GM21515 (cell line): Measurements from ENCODE around the gene FHOD3.

ENCODE experiments used
- ATAC-seq: cut with Tn5 transposase; IDR thresholded peaks from one replicate; pipeline ENCODE4 v1.9.1; 2021; ENCODE audit not compliant: unreplicated experiment

Gene FHOD3

DNA sequence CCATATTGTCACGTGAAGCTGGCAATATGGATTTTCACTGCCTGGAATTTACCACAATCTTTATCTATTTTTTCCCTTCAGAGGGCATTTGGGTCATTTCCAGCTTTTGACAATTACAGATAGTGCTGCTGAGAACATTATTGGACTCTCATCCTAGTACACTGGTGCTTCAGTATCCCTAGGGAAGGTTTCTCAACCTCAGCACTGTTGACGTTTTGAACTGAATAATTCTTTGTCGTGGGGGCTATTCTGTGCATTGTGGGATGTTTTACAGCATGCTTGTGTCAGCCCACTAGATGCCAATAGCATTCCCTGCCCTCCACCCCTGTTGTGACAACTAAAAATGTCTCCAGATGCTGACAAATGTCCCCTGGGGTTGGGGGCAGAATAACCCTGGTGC lies 345.5 kb downstream of the FHOD3 start:
- no peak for ATAC-seq

DNA sequence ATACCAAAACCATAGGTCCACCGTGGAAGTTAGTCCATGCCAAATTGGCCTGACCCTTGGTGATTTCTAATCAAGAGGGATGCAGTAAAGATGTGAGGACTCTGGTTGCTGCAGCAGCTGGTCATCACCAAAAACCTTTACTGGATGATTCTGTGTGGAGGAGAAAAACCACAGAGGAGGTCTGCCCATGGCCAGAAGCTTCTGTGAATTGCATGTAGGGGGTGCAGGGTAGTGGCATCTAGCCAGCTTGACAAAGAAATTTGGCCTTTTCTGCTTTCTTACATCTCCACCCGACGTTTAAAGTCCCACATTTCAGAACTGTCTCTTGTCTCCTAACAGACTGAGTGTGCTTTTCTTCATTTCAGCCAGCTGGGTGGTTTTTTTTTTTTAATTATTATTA lies 351.3 kb downstream of the FHOD3 start:
- no peak for ATAC-seq

DNA sequence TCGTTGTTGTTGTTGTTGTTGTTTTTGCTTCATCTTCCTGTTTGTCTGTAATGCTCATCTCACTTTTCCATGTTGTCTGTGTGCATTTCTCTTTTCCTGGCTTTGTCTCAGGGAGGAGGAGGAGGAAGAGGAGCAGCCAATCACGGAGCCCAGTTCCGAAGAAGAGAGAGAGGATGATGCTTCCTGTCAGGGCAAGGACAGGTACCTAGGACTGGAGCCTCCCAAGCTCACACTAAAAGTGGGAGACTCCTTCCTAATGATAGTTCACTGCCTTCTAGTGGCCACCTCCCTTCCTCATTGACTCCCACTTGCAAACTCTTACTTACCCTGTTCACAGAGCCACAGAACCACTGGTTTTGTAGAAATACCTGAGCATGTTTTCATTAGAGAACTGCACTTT lies 351.7 kb downstream of the FHOD3 start:
- ATAC-seq, result no peak

DNA sequence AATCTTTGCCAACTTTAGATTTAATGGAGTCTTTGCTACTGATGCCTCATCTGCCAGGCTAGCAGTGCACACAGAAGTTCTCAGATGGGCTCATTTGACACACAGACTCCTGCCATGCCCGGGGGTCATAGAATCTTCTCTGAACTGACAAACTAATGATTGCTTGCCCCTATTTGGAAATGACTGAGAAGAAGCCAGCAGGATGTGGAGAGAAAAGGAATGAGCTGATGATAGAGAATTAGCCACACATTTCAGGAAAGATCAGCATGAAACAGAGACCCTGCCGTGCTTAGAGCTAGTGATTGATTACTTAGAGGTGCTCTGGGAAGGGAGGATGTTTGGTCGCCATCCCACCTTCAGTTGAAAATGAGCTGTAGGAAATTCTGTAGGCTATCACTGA lies 352.8 kb downstream of the FHOD3 start:
- ATAC-seq, result no peak

DNA sequence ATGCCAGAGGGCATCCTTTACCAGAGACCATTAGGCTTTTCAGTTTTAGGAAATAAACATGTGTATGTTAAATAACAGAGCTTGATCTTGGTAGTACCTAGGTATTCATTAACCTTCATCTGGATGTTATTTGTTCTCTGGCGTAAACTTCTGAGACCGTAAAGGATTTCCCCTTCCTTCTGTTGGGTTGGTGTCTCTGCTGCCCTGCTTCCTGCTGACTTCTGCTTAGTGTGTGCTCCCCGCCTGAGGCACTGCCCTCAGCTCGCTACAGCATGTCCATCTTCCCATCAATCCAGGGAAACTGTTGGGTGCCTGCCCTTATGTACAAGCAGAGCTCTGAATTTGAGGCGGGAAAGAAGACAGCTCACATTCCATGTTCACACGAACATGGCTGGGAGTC lies 353.4 kb downstream of the FHOD3 start:
- no peak for ATAC-seq

DNA sequence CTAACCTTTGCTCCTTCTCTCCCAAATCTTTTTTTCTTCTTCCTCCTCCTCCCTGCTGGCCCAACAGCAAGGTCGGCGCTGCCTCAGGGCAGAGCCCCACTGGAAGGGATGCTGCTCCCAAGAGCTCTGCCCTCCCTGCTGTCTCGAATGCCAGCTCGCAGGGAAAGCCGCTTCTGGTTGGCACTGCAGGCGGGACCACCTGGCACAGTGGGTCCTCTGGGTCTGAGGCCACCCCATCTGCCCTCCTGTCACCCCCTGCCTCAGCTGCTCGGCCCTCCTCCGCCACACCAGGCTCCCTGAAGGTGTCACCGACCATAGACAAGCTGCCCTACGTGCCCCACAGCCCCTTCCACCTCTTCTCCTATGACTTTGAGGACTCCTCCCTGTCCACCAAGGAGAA lies 355.0 kb downstream of the FHOD3 start:
- ATAC-seq, result no peak

DNA sequence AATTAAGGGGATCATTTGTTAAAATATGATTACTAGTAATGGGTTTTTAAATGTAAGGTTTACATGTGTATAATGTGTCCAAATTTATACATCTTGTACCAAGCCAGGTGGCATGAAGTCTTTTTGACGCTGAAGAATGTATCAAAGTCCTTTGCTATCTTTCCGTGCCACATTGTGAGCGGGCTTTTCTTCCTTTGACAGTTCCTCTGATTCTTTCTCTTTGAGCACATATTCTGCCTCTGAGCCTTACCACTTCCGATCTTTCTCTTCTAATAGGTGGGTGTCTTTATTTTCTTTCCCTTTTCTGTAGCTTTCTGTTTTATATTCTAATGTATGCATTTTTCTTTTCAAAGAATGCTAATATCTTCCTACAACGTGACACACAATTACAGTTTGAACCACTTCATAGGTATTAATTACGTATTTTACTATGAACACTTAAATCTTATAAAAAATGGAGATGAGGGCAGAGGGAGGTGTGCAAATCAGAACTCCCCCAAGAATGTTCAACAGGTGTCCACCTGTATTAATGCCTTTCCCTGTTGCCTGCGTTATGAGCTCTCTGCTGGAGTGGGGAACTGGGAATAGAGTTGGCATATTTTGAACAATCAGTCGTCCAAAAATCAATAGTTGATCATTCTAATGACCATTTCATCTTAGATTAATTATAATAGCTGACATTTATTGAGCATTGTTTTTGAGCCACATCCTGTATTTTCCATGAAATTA lies 355.8 kb downstream of the FHOD3 start:
- ATAC-seq, result no peak

DNA sequence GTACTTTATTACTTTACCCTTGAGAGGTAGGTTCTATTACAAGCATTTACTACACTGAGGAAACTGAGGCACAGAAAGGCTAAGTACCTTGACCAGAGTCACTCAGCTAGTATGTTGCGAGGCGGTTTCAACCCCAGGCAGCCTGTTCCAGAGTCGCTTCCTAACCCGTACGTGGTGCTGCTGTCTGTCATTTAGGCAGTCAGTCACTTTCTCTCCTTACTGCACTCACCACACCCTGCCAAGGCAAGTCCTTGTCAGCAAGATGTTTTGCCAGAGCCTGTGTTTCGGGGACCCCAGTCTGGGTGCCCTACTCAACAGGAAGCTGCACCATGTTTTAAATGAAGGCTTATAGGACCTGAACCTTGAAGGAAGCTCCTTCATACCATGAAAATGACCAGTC lies 356.4 kb downstream of the FHOD3 start:
- ATAC-seq, result no peak

DNA sequence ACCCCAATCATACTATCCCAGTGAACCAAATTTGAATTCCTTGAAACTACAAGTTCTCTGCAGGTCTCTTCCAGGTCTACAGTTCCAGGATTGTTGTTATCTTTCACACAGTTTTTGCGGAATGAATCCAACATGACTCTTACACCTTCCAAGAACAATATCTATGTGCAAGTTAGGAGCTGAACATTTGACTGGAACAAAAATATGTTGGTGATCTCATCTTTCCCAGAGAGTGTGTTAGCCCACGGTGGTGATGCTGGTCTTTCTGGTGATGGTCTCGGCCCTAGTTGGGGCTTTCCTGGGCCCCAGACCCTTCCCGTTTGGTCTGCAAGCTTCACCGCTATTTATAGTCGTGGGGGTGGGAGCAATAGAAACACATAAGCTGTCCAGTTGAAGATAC lies 357.6 kb downstream of the FHOD3 start:
- ATAC-seq, result no peak

DNA sequence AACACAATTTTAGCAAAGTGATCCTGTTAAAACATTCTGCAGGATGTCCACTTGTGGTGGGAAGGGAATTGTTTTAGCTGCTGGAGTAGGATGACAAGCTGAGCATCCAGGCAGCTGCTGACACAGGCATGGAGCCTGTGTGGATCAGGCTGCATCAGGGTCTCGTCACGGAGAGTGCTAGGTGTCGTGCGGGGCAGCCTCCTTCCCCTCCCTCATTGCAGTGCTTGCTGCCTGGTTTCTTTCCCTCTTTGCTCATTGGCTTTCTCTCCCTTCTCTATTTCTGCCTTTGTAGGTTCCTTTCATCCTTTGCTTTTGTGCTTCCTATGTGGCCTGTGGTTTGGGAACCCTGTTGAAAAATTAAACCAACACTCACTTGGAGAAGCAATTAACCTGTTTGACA lies 358.4 kb downstream of the FHOD3 start:
- no peak for ATAC-seq

DNA sequence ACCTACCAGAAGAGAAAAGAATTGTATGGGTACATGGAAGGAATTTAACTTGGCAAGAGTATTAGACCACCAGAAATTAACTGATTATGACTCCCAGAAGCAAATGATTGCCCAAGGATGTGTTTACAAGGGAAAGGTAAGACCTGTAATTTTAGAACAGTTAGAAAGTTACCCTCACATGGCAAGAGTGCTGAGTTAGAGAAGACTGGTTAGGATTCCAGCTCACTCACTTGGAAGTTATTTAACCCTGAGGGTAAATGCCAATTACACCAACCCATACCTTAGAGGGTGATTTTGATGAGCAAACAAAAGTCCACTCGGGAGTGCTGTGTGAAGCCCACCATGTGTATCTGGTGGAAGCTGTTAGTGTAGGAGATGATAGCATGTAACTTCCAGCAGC lies 361.1 kb downstream of the FHOD3 start:
- ATAC-seq, result no peak

DNA sequence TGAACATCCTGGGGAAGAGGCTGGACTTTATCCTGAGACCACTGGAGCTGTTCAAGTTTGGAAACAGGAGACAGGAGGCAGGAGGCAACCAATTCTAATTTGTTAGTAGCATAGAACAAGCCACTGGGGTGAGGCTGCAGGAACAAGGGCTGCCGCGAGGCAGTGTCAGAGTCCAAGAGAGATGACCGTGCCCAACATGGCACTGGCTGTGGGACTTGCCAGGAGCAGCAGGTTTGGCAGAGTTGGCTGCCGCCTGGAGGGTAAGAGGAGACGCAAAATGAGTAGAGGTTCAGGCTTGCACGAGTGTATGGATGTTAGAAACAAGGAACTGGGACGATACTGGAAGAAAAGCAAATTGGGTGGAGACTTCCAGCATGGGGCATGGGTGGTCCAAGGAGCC lies 362.8 kb downstream of the FHOD3 start:
- no peak for ATAC-seq

DNA sequence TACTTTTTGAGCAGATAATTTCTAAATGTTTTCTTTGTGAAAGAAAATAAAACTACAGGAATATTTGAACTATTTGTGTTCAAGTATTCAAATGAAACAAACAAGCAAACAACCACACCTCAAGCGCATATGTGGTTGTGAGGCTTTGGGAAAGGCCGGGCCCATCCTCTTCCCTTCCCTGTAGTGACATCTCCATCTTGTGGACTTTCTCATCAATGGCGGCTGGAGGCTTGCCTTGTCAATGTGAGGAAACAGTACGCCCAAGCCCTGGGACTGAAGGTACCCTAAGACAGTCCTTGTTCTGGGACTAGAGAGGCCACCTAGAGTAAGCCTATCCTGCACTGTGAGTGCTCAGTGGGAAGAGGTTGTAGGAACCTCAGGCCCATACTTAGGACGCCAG lies 364.5 kb downstream of the FHOD3 start:
- no peak for ATAC-seq

DNA sequence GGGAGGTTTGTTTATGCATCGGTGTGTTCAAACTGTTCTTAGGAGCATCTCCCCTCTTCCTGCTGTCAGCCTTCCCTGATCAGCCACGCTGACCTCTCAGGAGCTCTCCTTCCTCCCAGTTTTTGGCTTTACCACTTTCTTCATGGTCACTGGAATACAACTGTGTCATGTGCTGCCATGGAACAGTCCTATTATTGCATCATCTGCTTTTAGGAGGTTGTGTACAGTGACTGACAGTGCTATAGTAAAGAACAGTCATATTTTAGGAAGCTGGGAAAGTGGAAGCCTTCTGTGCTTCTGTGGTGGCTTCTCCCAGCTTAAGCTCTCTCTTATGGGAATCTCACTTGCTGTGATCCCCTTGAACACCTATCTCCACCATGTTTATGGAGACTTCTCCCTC lies 365.8 kb downstream of the FHOD3 start:
- ATAC-seq, result no peak

DNA sequence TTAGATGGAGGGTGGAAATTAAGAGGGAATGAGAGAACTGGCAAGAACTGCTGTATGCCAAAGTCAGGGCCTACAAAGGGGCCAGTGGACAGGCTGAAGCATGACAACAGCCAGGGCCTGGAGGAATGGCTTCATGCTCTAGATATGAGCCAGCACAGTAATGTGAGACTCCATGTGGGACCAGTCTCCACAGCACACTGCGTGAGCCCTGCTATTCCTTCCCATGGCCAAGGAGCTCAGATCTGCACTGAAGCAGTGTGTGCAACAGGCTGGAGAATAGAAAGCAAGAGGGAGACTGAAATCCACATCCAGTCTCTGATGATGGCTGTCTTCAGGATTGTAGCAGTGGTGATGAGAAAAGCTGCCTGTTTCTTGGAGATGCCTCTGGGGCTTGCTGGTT lies 368.4 kb downstream of the FHOD3 start:
- ATAC-seq, result no peak

DNA sequence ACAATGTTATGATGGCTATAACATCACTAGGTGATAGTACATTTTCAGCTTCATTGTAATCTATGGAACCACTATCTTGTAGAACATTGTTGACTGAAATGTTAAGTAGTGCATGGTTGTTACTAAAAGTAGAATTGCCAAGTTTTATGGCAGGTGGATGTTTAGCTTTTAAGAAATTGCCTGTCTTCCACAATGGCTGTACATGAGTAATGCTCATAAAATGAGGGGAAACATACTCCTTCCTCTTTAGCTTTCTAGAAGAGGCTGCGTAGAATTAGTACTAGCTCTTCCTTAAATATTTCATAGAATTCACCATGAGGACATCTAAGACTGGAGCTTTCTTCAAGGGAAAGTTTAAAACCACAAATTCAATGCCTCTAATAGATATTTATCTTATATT lies 370.3 kb downstream of the FHOD3 start:
- ATAC-seq, result no peak

DNA sequence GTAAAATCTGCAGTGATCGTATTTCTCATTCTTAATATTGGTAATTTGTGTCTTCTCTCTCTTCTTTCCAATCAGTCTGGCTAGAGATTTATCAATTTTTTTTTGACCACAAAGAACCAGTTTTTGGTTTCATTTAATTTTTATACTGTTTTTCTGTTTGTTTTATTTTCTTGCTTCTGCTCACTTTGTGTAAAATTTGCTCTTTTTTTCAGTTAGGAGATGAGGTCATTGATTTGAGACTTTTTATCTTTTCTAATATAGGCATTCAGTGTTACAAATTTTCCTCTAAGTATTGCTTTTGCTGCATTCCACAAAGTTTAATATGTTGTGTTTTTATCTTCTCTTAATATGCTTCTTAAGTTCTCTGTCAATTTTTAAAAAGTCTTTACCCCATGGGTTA lies 370.8 kb downstream of the FHOD3 start:
- ATAC-seq, result no peak

DNA sequence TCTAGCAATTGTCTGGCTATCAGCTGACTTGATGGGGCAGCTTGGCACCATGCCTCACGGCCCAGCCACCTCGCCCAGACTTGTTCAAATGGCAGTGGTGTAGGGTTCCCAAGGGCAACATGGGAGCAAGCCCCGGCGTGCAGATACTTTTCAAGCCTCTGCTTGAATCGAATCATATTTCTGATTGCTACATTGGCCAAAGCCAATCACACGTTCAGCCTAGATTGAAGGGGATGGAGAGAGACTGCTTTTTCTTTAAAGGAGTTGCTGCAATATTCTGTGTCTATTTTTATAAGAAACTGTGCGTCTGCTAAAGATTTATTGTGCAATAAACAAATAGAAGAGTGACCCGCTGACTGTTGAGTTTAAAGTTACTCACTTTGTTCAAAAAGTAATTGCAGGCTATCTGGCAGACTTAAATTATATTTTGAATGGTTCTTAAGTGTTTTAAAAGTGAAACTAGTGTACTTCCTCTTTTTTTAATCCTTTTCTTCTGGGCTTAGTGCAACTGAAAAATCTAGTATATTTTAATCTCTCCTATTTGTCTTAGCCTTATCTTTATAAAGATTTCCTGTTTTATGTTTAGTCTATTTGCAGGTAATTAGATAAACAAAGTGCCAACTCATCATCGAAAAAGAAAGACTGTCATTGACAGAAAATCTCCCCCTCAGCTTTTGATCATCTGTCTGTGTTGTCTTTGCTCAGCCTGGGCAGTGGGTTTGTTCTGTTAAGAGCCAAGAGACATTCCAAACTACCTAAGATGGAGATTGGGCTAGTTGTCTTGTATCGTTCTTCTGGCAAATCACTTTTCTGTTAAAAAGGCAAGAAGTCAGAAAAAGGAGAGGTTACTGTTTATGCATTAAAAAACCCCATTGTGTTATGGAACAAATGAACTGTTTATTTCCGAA lies 375.2 kb downstream of the FHOD3 start:
- no peak for ATAC-seq

DNA sequence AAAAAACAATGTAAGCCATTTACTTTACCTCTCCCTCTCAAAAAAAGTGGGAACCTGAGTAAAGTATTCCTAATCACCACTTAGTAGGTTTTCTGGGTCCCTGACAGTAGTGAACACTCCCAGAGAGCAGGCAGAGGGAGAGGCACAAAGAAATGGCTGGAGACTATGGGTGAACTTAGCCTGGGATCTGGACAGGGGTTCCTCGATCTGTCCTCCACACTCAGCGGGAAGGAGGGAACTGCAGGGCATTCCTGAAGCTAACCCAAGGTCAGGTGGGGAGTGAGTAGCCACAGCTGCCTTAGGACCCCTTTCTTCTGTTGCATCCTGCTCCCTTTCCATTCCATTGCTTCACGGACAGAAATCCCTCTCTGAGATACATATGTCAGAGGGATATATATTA lies 375.9 kb downstream of the FHOD3 start:
- no peak for ATAC-seq

DNA sequence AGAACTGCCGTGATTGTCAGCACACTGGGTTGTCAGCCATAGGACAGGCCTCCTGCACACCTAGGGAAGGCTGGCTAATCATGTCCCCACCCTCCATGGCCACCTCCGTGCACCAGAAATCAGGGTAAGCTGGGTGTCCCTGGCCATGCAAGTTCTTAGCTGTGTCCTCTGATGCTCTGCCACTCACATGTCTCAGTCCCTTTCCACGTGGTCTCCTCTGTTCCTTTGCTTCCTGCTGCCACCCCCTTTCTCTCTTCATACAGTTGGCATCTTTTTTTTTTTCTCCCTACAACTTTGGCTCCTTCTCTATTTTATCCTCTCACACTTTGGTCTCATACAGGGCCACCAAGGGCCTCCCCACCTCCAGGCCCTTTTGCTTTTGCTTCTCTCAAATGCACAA lies 377.6 kb downstream of the FHOD3 start:
- no peak for ATAC-seq

DNA sequence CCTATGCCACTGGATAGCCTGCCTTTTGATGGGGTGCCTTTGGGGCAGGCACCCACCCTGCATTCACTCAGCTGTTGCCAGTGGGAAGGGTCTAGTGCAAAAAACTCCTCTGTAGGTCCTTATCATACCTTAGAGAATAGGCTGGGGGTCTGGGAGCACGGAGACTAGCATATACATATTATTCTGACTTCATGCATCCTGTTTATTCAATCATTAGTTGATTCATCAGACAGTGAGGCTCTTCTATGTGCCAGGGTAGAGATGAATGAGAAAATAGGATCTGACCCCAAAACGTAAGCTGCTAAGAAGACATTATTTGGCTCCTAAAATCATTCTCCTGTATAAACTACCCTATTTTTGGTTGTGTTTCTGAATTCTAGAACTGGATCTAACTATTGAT lies 378.0 kb downstream of the FHOD3 start:
- no peak for ATAC-seq

DNA sequence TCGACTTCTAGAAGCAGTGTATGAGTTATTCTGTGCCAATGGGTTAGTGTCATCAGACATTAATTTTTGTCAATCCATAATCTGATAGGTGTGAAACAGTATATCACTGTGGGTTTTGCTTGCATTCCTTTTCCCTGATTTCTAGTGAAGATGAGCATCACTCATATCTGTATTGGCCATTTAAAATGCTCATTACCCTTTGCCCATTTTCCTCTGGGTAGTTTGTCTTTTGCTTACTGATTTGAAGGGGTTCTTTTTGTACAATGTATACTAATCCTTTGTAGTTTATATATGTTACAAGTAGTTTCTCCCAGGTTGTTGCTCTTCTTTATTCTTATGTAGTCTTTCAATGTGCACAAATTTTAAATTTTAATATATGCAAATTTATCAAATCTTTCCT lies 379.1 kb downstream of the FHOD3 start:
- no peak for ATAC-seq

DNA sequence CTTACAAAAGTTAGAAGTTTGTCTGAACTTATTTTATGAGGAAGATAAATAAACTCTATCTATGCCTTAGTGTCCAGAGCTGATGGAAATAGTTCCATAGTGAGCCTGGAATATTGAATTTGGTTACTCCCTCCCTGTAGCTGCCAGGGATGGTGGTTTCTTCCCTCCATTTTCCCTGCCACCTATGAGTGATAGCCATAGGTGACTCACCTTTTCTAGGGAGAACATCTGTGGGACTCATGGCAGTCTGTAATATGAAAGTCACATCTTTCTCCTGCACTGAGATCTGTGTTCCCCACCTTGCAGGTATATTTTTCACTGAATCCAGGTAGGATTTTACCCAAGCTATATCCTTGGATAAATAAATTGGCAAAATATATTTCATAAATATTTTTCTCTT lies 382.5 kb downstream of the FHOD3 start:
- no peak for ATAC-seq
